ENCODE measurements around the gene LINGO3. TPM values are rescaled to one million over a fixed set of nuclear protein-coding genes. Genes with fewer than 3 reads are reported as not detected.

LINGO3 gene
- total and polyA plus RNA-seq, 5 experiments from 2014 or later, result 1.1 to 9.2 (median 2.7) TPM

DNA sequence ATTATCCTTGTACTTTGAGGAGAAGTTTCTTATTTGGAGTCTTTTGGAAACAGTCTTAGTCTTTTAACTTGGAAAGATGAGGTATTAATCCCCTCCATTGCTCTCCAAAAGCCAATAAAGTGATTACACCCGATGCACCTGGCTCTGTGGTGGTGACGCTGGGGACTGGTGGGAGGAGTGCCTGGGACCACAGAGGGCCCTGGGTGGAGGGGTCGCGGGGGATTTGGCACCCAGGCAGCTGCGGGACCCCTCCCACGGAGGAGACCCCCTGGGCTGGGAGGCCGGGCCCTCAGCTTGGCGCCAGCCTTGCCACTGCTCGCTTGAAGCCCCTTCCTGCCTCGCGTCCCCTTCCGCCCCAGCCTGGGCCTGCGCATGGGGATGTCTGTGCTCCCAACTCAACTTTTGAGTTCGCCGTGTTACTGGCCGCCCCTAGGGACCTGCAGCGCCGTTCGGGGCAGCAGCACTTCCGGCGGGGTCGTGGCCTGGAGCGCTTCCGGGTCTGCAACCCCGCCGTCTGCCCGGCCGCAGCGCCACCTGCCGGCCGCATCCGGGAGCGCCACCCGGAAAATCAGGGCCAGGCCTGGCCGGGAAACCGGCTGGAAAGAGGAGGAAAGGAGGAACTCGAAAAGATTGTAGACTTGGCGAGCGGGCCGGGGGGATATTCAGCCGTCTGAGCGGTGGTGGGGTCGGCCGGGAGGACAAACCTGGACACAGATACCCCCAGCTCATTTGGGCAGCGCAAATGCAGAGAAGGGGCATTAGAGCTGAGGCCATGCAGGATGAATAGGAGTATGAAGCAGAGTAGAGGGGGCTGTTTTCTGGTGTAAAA, 34.4 kb downstream of the LINGO3 start:
- POLR2A ChIA-PET, result interaction anchor here (0.7 to 12.1 kb wide), 16 partner anchors 12 to 397 kb away, joined by 3 to 370 read pairs (median 7); partner anchors contain the start of genes AMH, GADD45B, JSRP1 and LSM7
- Mint-ChIP-seq H3K27me3 (no peaks in the 10 kb centered on the region), H3K9me3 (peaks cover 0 to 2% (median 0%) of the 10 kb centered on the region in 9 donors), H3K27ac (peak overlapping the region; percentile 79 to 95 (median 88)), H3K4me3 (peak overlapping the region; percentile 36 to 89 (median 72)), H3K4me1 (peaks cover 19 to 41% (median 38%) of the 10 kb centered on the region in 4 donors), H3K36me3 (peaks cover 0 to 36% (median 5%) of the 10 kb centered on the region in 3 donors)
- peak; percentile 64 to 90 (median 78) for DNase-seq
- ATAC-seq, result peak; percentile 24 to 44

DNA sequence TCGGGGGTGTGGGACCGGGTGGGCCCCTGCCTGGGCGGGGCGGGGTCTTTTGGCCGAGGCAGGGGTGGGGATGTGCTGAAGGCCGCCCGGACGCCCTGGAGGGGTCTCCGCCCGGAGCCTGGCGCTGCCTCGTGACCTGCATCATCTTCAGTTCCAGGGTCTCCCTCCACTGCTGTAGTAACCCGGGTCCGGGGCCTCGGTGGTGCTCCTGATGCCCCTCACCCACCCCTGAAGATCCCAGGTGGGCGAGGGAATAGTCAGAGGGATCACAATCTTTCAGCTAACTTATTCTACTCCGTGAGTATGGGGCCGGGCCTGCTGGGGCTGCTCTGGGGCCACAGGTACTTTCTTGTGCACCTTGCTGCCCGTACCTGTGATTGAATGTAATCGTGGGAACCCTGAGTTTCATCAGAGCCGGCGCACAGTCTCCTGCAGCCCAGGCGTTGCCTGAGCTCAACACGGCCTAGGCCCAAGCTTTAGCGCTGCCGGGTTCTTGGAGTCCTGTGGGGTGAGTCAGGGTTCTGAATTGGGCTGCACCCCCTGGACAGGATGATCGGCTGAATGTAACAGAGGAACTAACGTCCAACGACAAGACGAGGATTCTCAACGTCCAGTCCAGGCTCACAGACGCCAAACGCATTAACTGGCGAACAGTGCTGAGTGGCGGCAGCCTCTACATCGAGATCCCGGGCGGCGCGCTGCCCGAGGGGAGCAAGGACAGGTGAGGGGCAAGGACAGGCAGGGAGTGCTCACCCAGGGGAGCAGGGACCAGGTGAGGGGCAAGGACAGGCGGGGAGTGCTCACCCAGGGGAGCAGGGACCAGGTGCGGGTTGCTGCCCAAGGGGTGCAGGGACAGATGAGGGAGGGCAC, 36.5 kb downstream of the LINGO3 start:
- Mint-ChIP-seq H3K4me1 (peaks cover 18 to 52% (median 42%) of the 10 kb centered on the region in 4 donors), H3K36me3 (peaks cover 0 to 31% (median 5%) of the 10 kb centered on the region in 3 donors), H3K4me3 (peak overlapping the region; percentile 88 to 97 (median 90)), H3K9me3 (peaks cover 0 to 2% (median 0%) of the 10 kb centered on the region in 9 donors), H3K27me3 (no peaks in the 10 kb centered on the region), H3K27ac (peak overlapping the region; percentile 90 to 96 (median 94))
- ATAC-seq (no peak), DNase-seq (peak in 3 of 10 donors; percentile 13 to 63 (median 34))
- POLR2A ChIA-PET, result interaction anchor here (0.6 to 12.1 kb wide), 21 partner anchors 14 to 347 kb away, joined by 3 to 370 read pairs (median 6); partner anchors contain the start of genes AMH, GADD45B, JSRP1 and LINGO3

- peak; percentile 61 to 85 (median 68) for DNase-seq
- Mint-ChIP-seq H3K36me3 (peaks cover 0 to 31% (median 5%) of the 10 kb centered on the region in 3 donors), H3K27ac (peak overlapping the region in 9 of 10 donors; percentile 69 to 96 (median 92)), H3K4me3 (peak overlapping the region; percentile 87 to 97 (median 90)), H3K4me1 (peaks cover 18 to 55% (median 46%) of the 10 kb centered on the region in 4 donors), H3K9me3 (peaks cover 0 to 2% (median 0%) of the 10 kb centered on the region in 9 donors), H3K27me3 (no peaks in the 10 kb centered on the region)
- peak; percentile 25 to 35 for ATAC-seq
- POLR2A ChIA-PET, result interaction anchor here (0.6 to 12.1 kb wide), 19 partner anchors 15 to 348 kb away, joined by 3 to 370 read pairs (median 5); partner anchors contain the start of genes AMH, GADD45B, JSRP1 and LINGO3
Measured at GRCh38 chr19:2270423-2271233, 37.3 kb downstream of the LINGO3 start.

GRCh38 chr19:2270157-2270422, 37.9 kb downstream of the LINGO3 start:
- DNase-seq, result peak in 2 of 10 donors; percentile 36 to 52
- peaks cover 0 to 2% (median 0%) of the 10 kb centered on the region in 9 donors for H3K9me3 Mint-ChIP-seq
- POLR2A ChIA-PET, result interaction anchor here (0.8 to 12.1 kb wide), 21 partner anchors 15 to 349 kb away, joined by 3 to 370 read pairs (median 5); partner anchors contain the start of genes AMH, JSRP1, LINGO3 and PEAK3
- peak overlapping the region; percentile 87 to 97 (median 90) for H3K4me3 Mint-ChIP-seq
- H3K36me3 Mint-ChIP-seq, result peaks cover 0 to 30% (median 5%) of the 10 kb centered on the region in 3 donors
- no peak for ATAC-seq
- peak overlapping the region; percentile 76 to 96 (median 93) for H3K27ac Mint-ChIP-seq
- peaks cover 18 to 54% (median 44%) of the 10 kb centered on the region in 4 donors for H3K4me1 Mint-ChIP-seq
- H3K27me3 Mint-ChIP-seq, result no peaks in the 10 kb centered on the region

GRCh38 chr19:2269244-2270156, 38.5 kb downstream of the LINGO3 start:
- H3K4me3 Mint-ChIP-seq, result peak overlapping the region; percentile 87 to 97 (median 90)
- ATAC-seq, result peak; percentile 77 to 85
- peak overlapping the region; percentile 76 to 96 (median 93) for H3K27ac Mint-ChIP-seq
- H3K9me3 Mint-ChIP-seq, result peaks cover 0 to 2% (median 0%) of the 10 kb centered on the region in 9 donors
- POLR2A ChIA-PET, result interaction anchor here (0.7 to 12.1 kb wide), 22 partner anchors 14 to 372 kb away, joined by 3 to 370 read pairs (median 4); partner anchors contain the start of genes AMH, JSRP1, LINGO3 and PEAK3
- H3K36me3 Mint-ChIP-seq, result peaks cover 0 to 28% (median 5%) of the 10 kb centered on the region in 3 donors
- peak; percentile 98 to 100 (median 99) for DNase-seq
- H3K27me3 Mint-ChIP-seq, result no peaks in the 10 kb centered on the region
- H3K4me1 Mint-ChIP-seq, result peaks cover 15 to 55% (median 40%) of the 10 kb centered on the region in 4 donors

DNA sequence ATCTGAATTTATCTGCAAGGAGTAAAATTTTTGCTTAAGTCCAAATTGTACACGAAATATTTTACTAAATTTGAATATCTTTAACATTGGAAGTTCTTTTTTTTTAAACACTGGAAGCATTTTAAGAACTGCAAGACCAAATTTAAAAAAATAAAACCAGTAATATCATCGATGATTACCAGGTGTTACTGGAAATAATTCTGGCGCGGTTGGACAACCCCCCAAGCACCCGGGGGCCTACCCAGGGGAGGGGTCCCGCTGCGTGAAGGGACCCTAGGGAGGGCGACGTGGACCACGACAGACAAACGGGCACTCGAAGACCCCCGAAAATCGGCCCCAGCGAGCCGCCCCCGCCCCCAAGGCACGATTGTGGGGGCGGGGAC, 39.1 kb downstream of the LINGO3 start:
- POLR2A ChIA-PET, result interaction anchor here (0.7 to 11.8 kb wide), 5 partner anchors 14 to 337 kb away, joined by 3 to 370 read pairs (median 5); partner anchors contain the start of genes AMH, JSRP1, PLEKHJ1 and SF3A2

GRCh38 chr19:2268480-2268830, 39.5 kb downstream of the LINGO3 start:
- Mint-ChIP-seq H3K4me1 (peaks cover 7 to 50% (median 31%) of the 10 kb centered on the region in 4 donors), H3K4me3 (peak overlapping the region; percentile 87 to 97 (median 90)), H3K27ac (peak overlapping the region in 9 of 10 donors; percentile 34 to 95 (median 66)), H3K9me3 (peaks cover 0 to 2% (median 0%) of the 10 kb centered on the region in 9 donors), H3K27me3 (no peaks in the 10 kb centered on the region), H3K36me3 (peaks cover 0 to 22% (median 5%) of the 10 kb centered on the region in 3 donors)
- POLR2A ChIA-PET, result interaction anchor here (1.4 to 11.8 kb wide), 4 partner anchors 13 to 336 kb away, joined by 3 to 370 read pairs (median 134); partner anchors contain the start of genes AMH, JSRP1, PLEKHJ1 and SF3A2
- DNase-seq (no peak), ATAC-seq (no peak)

More for the DNA sequence above, 39.1 kb downstream of the LINGO3 start:
- Mint-ChIP-seq H3K27me3 (no peaks in the 10 kb centered on the region), H3K9me3 (peaks cover 0 to 2% (median 0%) of the 10 kb centered on the region in 9 donors), H3K4me3 (peak overlapping the region; percentile 87 to 97 (median 90)), H3K36me3 (peaks cover 0 to 25% (median 5%) of the 10 kb centered on the region in 3 donors), H3K27ac (peak overlapping the region; percentile 66 to 96 (median 92)), H3K4me1 (peaks cover 10 to 54% (median 34%) of the 10 kb centered on the region in 4 donors)
- DNase-seq, result no peak
- ATAC-seq, result peak in 1 of 2 donors; percentile 5

DNA sequence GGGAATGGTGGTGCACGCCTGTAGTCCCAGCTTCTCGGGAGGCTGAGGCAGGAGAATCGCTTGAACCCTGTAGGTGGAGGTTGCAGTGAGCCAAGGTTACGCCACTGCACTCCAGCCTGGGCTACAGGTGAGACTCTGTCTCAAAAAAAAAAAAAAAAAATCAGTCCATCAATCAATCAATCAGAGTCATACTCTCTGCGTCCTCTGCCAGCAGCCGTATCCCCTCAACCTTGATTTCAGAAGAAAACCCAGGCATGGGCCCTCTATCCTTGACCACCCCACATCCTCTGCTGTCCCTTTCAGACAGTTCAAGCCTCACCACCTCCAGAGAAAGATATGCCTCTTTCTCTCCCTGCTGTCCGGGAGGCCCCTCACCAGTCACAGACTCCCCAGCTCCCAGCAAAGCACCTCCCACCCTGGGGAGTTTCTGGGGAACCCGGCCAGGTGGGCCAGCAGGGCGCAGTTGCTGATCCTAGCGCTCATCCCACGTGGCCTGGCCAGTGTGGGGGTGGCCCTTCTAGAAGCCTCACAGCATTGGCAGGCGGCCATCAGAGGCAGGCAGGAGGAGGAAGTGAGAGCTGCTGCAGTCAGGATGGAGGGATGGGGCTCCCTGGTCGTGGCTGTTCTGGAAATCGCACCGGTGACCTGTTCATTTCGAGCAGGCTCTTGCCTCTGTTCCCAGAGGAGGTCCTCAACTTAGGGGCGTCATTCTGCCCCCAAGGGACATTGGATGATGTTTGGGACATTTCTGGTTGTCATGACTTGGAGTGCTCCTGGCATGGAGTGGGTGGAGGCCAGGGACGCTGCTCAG, 41.6 kb downstream of the LINGO3 start:
- POLR2A ChIA-PET, result interaction anchor here (0.7 to 11.8 kb wide), 3 partner anchors 11 to 1009 kb away, joined by 6 to 370 read pairs (median 262); partner anchors contain the start of genes AMH, JSRP1, PLEKHJ1 and SF3A2
- peaks cover 0 to 6% (median under 1%) of the 10 kb centered on the region in 3 donors for H3K36me3 Mint-ChIP-seq
- peak overlapping the region in 6 of 10 donors; percentile 6 to 48 (median 24) for H3K4me3 Mint-ChIP-seq
- ATAC-seq, result no peak
- peaks cover 1 to 39% (median 14%) of the 10 kb centered on the region in 4 donors for H3K4me1 Mint-ChIP-seq
- H3K9me3 Mint-ChIP-seq, result peaks cover 0 to 2% (median 0%) of the 10 kb centered on the region in 9 donors
- peak in 1 of 10 donors; percentile 47 for DNase-seq
- peak overlapping the region in 4 of 10 donors; percentile 36 to 71 (median 58) for H3K27ac Mint-ChIP-seq
- no peaks in the 10 kb centered on the region for H3K27me3 Mint-ChIP-seq

- peak overlapping the region in 6 of 10 donors; percentile 16 to 85 (median 65) for H3K27ac Mint-ChIP-seq
- H3K36me3 Mint-ChIP-seq, result no peaks in the 10 kb centered on the region
- H3K4me1 Mint-ChIP-seq, result peaks cover 3 to 51% (median 23%) of the 10 kb centered on the region in 4 donors
- POLR2A ChIA-PET, result interaction anchor here (0.5 to 15.8 kb wide), 8 partner anchors 9 to 367 kb away, joined by 3 to 370 read pairs (median 4); no protein-coding TSS in a partner anchor
- no peaks in the 10 kb centered on the region for H3K27me3 Mint-ChIP-seq
- no peaks in the 10 kb centered on the region for H3K9me3 Mint-ChIP-seq
- ATAC-seq (no peak), DNase-seq (peak in 3 of 10 donors; percentile 41 to 52 (median 47))
- H3K4me3 Mint-ChIP-seq, result peak overlapping the region in 1 of 10 donors; percentile 57
Measured at GRCh38 chr19:2261438-2262172, 46.3 kb downstream of the LINGO3 start.
